ENCODE data around the gene EXD3.

- TF ChIP-seq CTCF (IDR thresholded peaks at IDR 0.05) (no peak), POLR2A (IDR thresholded peaks at IDR 0.05) (no peak)
Observed at GRCh38 chr9:137454145-137454596, 31.2 kb upstream of the EXD3 start.

All from breast epithelium (tissue), 3 donors.